Cardiac muscle cell (in vitro differentiated cells and primary cell): ENCODE measurements around the gene SMIM45.
"Not testable (repeated sequence)": the region's sequence is repeated elsewhere in the genome, so short reads cannot be mapped to it uniquely, and the experiment has no call there.

ENCODE experiments used
- DNase-seq, 2 donors: peaks; one replicate each; pipeline versions ENCODE4 v3.0.0 to v3.0.0-alpha.2; 2010 to 2017; ENCODE audit warnings: low read depth in 1 of 2, low spot score in 1 of 2
- H3K27ac ChIP-seq: fragments of 200-600 bp; sonication (generic); 2 replicates; pipeline ENCODE4 v1.5.1; 2016
- H3K27me3 ChIP-seq: fragments of 200-600 bp; sonication (generic); 2 replicates; pipeline ENCODE4 v1.6.0; 2016; ENCODE audit warnings: control low read depth
- H3K36me3 ChIP-seq: fragments of 200-600 bp; sonication (generic); 2 replicates; pipeline ENCODE4 v1.5.1; 2016; ENCODE audit warnings: control low read depth
- H3K4me1 ChIP-seq: fragments of 200-600 bp; sonication (generic); 2 replicates; pipeline ENCODE4 v1.8.1; 2017; ENCODE audit warnings: low read depth, mild to moderate bottlenecking, mixed run types
- H3K4me3 ChIP-seq: fragments of 200-600 bp; sonication (generic); 2 replicates; pipeline ENCODE4 v1.5.1; 2016; ENCODE audit warnings: mild to moderate bottlenecking
- H3K9me3 ChIP-seq: fragments of 200-600 bp; sonication (generic); 2 replicates; pipeline ENCODE4 v1.5.1; 2017; ENCODE audit warnings: low read depth, mild to moderate bottlenecking, control low read depth
- CTCF ChIP-seq: IDR thresholded peaks from 2 replicates; pipeline ENCODE4 v1.5.1; 2012; ENCODE audit warnings: low read depth, mild to moderate bottlenecking, low read length

Gene SMIM45

GRCh38 chr22:41947424-41948080, 4.4 kb upstream of the SMIM45 start:
- H3K27me3 ChIP-seq = no peaks in the 10 kb centered on the region
- no peak for TF ChIP-seq CTCF
- H3K4me1 ChIP-seq = peaks cover 4% of the 10 kb centered on the region
- peak overlapping the region; percentile 50 for H3K4me3 ChIP-seq
- DNase-seq = no peak
- H3K27ac ChIP-seq = no peak overlapping the region
- no peaks in the 10 kb centered on the region for H3K9me3 ChIP-seq
- no peaks in the 10 kb centered on the region for H3K36me3 ChIP-seq

DNA sequence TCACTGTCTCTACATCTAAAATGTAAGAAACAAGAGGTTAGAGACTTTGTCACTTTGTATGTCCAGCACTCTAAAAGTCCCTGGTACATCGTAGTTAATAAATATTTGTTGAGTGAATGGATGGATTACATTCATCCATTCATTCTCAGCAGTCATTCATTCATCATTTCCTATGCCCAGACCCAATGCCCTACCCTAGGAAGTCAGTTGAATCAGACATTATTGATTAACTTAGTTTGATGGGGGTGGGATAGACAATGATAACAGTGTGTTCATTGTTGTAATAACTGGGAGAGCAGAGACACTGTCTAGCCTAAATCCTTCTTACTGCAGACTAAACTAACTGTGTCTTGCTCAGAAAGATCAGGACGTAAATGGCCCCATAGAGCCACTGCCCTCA, 3.8 kb upstream of the SMIM45 start:
- Histone ChIP-seq H3K27me3 (no peaks in the 10 kb centered on the region), H3K27ac (no peak overlapping the region), H3K4me3 (no peak overlapping the region), H3K4me1 (peaks cover 4% of the 10 kb centered on the region), H3K9me3 (no peaks in the 10 kb centered on the region), H3K36me3 (no peaks in the 10 kb centered on the region)
- TF ChIP-seq CTCF = no peak
- no peak for DNase-seq

DNA sequence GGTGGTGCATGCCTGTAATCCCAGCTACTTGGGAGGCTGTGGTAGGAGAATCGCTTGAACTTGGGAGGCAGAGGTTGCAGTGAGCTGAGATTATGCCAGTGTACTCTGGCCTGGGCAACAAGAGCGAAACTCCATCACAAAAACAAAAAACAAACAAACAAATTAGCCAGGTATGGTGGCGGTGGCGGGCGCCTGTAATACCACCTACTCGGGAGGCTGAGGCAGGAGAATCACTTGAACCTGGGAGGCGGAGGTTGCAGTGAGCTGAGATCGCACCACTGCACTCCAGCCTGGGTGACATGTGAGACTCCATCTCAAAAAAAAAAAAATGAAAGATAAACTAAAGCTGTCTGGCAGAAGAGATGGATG, 3.0 kb upstream of the SMIM45 start:
- DNase-seq, H3K36me3 ChIP-seq, H3K4me1 ChIP-seq, H3K9me3 ChIP-seq, H3K27me3 ChIP-seq, H3K27ac ChIP-seq, H3K4me3 ChIP-seq: not testable (repeated sequence)

DNA sequence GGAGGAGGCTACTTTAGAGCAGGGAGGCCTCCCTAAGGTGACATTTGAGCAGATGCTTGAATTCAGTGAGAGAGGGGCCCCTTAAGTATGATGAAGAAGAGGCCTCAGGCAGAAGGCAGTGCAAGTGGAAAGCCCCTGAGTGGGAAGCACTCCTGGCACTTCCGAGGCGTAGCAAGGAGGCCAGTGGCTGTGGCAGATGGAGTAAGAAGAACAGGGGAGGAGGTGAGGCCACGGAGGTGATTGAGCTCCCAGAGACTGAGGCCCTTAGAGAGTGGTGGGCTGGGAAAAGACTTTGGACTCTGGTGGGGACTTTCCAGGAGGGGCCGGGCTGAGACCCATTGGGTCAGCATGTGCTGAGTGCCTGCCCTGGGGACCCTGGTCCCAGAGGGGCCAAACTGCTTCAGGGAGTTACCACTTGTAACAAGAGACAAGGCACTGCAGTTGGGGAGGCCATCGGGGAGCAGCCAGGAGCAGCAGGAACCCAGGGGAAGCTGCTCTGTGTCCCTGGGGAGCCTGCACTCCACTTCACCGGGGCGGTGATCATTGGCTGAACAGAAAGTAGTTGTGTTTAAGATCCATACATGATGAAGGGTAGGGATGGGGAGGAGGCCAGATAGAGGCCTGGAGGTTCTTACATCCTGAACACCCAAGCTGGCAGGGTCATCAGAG, 2.5 kb upstream of the SMIM45 start:
- Histone ChIP-seq H3K27ac (no peak overlapping the region), H3K4me3 (no peak overlapping the region), H3K36me3 (no peaks in the 10 kb centered on the region), H3K4me1 (peaks cover 4% of the 10 kb centered on the region), H3K27me3 (no peaks in the 10 kb centered on the region), H3K9me3 (no peaks in the 10 kb centered on the region)
- no peak for TF ChIP-seq CTCF
- DNase-seq = no peak

- Histone ChIP-seq H3K4me3 (no peak overlapping the region), H3K36me3 (no peaks in the 10 kb centered on the region), H3K27ac (no peak overlapping the region), H3K27me3 (no peaks in the 10 kb centered on the region), H3K9me3 (no peaks in the 10 kb centered on the region), H3K4me1 (no peaks in the 10 kb centered on the region)
- TF ChIP-seq CTCF = no peak
- DNase-seq = no peak
These were observed 763 bp downstream of the SMIM45 start for GRCh38 chr22:41952713-41953112.

- no peak overlapping the region for H3K27ac ChIP-seq
- H3K4me3 ChIP-seq = no peak overlapping the region
These were observed 6.1 kb downstream of the SMIM45 start for GRCh38 chr22:41957941-41958556.

More at GRCh38 chr22:41957941-41958556, 6.1 kb downstream of the SMIM45 start:
- H3K27me3 ChIP-seq = no peaks in the 10 kb centered on the region
- no peaks in the 10 kb centered on the region for H3K4me1 ChIP-seq
- no peak for TF ChIP-seq CTCF
- no peak for DNase-seq
- H3K36me3 ChIP-seq = no peaks in the 10 kb centered on the region
- H3K9me3 ChIP-seq = no peaks in the 10 kb centered on the region
